SU-DHL-6 (cell line): ENCODE data around the gene BOK.

Experiments used
- H2AFZ ChIP-seq: fragments of 200-600 bp; sonication (generic); 2 replicates; pipeline ENCODE4 v1.6.1; 2014; ENCODE audit warnings: low read depth, mild to moderate bottlenecking, moderate library complexity, mixed read lengths, antibody characterized with exemption, low read length; ENCODE audit not compliant: severe bottlenecking
- H3F3A ChIP-seq: fragments of 200-600 bp; shearing (Covaris generic); 2 replicates; pipeline ENCODE4 v1.6.0; 2016; ENCODE audit warnings: antibody characterized with exemption, mild to moderate bottlenecking; ENCODE audit not compliant: insufficient read depth
- H3K27ac ChIP-seq: fragments of 200-600 bp; sonication (generic); 2 replicates; pipeline ENCODE4 v1.5.1; 2016; ENCODE audit warnings: low read depth, mild to moderate bottlenecking, low read length, moderate library complexity, mixed read lengths
- H3K27me3 ChIP-seq: fragments of 200-600 bp; sonication (generic), shearing (Covaris generic); 2 replicates; pipeline ENCODE4 v1.6.0; 2014; ENCODE audit warnings: mild to moderate bottlenecking, low read length
- H3K36me3 ChIP-seq: fragments of 200-600 bp; sonication (generic); 2 replicates; pipeline ENCODE4 v1.6.1; 2014; ENCODE audit warnings: mild to moderate bottlenecking, low read length, mixed read lengths
- H3K4me2 ChIP-seq: fragments of 300-600, 200-600 bp; shearing (Covaris generic), sonication (generic); 2 replicates; pipeline ENCODE4 v1.6.0; 2014; ENCODE audit warnings: low read length, low read depth, mild to moderate bottlenecking; ENCODE audit not compliant: poor library complexity, severe bottlenecking
- H3K4me3 ChIP-seq: fragments of 200-600 bp; sonication (generic); 2 replicates; pipeline ENCODE4 v1.5.1; 2014; ENCODE audit warnings: antibody characterized with exemption, low read length, mild to moderate bottlenecking, mixed read lengths; ENCODE audit not compliant: insufficient read depth, poor library complexity, severe bottlenecking
- H3K79me2 ChIP-seq: fragments of 200-600 bp; sonication (generic); 2 replicates; pipeline ENCODE4 v1.6.1; 2014; ENCODE audit warnings: mild to moderate bottlenecking, low read length, moderate library complexity; ENCODE audit not compliant: insufficient read depth
- H3K9ac ChIP-seq: fragments of 200-600 bp; sonication (generic); 2 replicates; pipeline ENCODE4 v1.7.0; 2014; ENCODE audit warnings: mild to moderate bottlenecking, low read length
- H3K9me2 ChIP-seq: fragments of 200-600 bp; sonication (generic); replicated peaks from 2 replicates; pipeline ENCODE4 v1.6.1; 2014; ENCODE audit warnings: low read length; ENCODE audit not compliant: insufficient read depth
- H3K9me3 ChIP-seq: fragments of 200-600 bp; sonication (generic); 2 replicates; pipeline ENCODE4 v1.6.1; 2014; ENCODE audit warnings: low read length, mixed read lengths; ENCODE audit not compliant: insufficient read depth
- H4K20me1 ChIP-seq: fragments of 200-600 bp; sonication (generic); 2 replicates; pipeline ENCODE4 v1.6.1; 2014; ENCODE audit warnings: low read depth, mild to moderate bottlenecking, antibody characterized with exemption, low read length, moderate library complexity, mixed read lengths
- EZH2phosphoT487 ChIP-seq: fragments of 200-600 bp; sonication (generic), shearing (Covaris generic); conservative IDR thresholded peaks from 2 replicates; pipeline ENCODE4 v1.6.1; 2018; ENCODE audit warnings: mild to moderate bottlenecking, antibody characterized with exemption, low read length, moderate library complexity, mixed read lengths
- TF ChIP-seq, protein P1 (sequence below): fragments of 200-600 bp; sonication (generic); IDR thresholded peaks from one replicate; pipeline ENCODE4 v1.5.1; 2017; ENCODE audit warnings: antibody characterized with exemption, mild to moderate bottlenecking, low read length, moderate library complexity; ENCODE audit not compliant: insufficient read depth, poor library complexity, severe bottlenecking

Gene BOK

DNA sequence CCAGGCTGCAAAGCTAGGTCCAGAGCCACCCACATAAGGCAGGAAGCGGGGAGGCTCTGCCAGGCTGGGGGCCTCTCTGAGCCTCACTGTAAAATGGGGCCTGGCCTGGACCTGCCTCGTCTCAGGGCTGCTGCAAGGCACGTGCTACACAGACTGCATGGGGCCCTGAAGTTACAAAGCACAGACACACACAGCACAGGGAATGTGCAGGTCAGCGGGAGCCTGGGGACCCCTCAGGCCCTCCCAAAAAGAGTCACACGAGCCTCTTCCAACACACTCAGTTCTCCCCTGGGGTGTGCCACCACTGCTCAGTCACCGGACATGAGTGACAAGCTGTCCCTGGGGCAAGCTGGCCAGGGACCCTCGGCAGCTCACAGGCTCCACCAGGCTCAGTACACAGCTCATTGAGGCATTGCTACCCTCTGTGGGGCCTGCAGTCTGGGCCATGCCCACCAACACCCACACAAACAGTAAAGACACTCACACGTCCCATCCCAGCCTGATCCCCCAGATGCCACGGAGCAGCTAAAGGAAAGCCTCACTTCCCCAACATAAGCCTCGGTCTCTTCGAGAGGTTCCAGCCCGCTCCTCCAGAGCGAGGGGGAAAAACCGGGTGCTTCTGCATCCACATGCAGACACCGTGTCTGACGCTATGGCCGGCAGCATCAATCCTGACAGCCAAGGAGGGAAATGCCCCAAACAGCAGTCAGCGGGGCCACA, 33.7 kb downstream of the BOK start:
- H3K4me3 ChIP-seq = no peak overlapping the region
- no peaks in the 10 kb centered on the region for H4K20me1 ChIP-seq
- H3F3A ChIP-seq = no peaks in the 10 kb centered on the region
- no peaks in the 10 kb centered on the region for H3K27me3 ChIP-seq
- no peak overlapping the region for H3K9ac ChIP-seq
- no peaks in the 10 kb centered on the region for H3K9me2 ChIP-seq
- TF ChIP-seq, protein P1, sequence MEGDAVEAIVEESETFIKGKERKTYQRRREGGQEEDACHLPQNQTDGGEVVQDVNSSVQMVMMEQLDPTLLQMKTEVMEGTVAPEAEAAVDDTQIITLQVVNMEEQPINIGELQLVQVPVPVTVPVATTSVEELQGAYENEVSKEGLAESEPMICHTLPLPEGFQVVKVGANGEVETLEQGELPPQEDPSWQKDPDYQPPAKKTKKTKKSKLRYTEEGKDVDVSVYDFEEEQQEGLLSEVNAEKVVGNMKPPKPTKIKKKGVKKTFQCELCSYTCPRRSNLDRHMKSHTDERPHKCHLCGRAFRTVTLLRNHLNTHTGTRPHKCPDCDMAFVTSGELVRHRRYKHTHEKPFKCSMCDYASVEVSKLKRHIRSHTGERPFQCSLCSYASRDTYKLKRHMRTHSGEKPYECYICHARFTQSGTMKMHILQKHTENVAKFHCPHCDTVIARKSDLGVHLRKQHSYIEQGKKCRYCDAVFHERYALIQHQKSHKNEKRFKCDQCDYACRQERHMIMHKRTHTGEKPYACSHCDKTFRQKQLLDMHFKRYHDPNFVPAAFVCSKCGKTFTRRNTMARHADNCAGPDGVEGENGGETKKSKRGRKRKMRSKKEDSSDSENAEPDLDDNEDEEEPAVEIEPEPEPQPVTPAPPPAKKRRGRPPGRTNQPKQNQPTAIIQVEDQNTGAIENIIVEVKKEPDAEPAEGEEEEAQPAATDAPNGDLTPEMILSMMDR = no peak
- no peak for TF ChIP-seq EZH2phosphoT487
- no peaks in the 10 kb centered on the region for H3K79me2 ChIP-seq
- H3K27ac ChIP-seq = no peak overlapping the region
- H2AFZ ChIP-seq = no peak overlapping the region
- peaks cover 9% of the 10 kb centered on the region; the same call in 1 of the 2 replicates for H3K9me3 ChIP-seq
- peaks cover 10% of the 10 kb centered on the region; the same call in 1 of the 2 replicates for H3K36me3 ChIP-seq
- no peak overlapping the region for H3K4me2 ChIP-seq

DNA sequence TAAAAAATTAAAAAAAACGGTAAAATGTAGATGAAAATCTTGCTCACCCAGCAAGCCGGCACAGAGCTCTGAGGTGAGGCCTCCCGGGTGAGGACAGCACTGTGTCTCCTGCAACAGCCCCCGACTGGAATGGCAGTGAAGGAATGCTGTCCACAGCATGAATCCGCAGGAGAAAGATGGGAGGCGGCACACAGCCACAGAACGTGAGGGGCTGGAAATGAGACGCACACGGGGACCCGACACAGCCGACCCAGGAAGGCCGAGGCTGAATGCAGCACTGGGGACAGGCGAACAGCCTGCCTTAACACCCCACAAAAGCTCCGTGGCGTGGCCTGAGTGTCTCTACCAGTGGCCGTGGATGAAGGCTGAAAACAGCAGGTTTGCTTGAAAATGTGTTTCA, 34.7 kb downstream of the BOK start:
- H3K36me3 ChIP-seq = peaks cover 2% of the 10 kb centered on the region; the same call in 1 of the 2 replicates
- H3K9me2 ChIP-seq = no peaks in the 10 kb centered on the region
- no peak overlapping the region for H2AFZ ChIP-seq
- no peak overlapping the region for H3K4me3 ChIP-seq
- H3K9me3 ChIP-seq = 0 out of 2 replicates have a peak, but pooled peaks cover under 1% of the 10 kb centered on the region
- H3K9ac ChIP-seq = no peak overlapping the region
- H3K4me2 ChIP-seq = no peak overlapping the region
- no peaks in the 10 kb centered on the region; the same call in 1 of the 2 replicates for H3F3A ChIP-seq
- no peak for TF ChIP-seq EZH2phosphoT487
- TF ChIP-seq, protein P1 = no peak
- no peaks in the 10 kb centered on the region for H4K20me1 ChIP-seq
- H3K27ac ChIP-seq = no peak overlapping the region
- H3K27me3 ChIP-seq = no peaks in the 10 kb centered on the region
- H3K79me2 ChIP-seq = no peaks in the 10 kb centered on the region

DNA sequence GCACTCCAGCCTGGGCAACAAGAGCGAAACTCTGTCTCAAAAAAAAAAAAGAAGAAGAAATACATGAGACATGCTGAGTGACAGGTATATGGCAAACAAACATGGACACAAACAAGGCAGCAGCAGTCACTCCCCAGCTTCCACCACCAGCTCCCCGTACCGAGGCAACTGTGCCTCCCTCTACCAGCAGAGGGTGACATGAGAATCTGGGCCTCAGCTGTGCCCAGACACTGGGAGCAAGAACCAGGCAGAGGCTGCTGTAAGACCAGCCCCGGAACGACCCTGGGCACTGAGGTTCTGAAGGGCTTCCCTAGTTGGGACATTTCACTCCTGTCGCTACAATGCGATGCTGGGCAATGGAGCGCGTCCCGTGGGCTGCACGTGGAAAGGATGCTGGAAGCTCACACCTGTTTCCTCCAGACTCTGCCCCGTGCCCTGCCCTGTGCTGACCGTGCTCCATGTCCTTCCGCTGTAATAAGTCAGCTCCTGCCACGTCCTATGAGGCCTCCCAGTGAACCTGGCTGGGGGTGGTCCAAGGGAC, 37.1 kb downstream of the BOK start:
- no peaks in the 10 kb centered on the region for H3K27me3 ChIP-seq
- no peak overlapping the region for H3K4me3 ChIP-seq
- TF ChIP-seq, protein P1 = no peak
- no peak for TF ChIP-seq EZH2phosphoT487
- no peaks in the 10 kb centered on the region for H3K9me3 ChIP-seq
- no peak overlapping the region for H3K27ac ChIP-seq
- H3K9me2 ChIP-seq = no peaks in the 10 kb centered on the region
- H3K36me3 ChIP-seq = no peaks in the 10 kb centered on the region; the same call in 1 of the 2 replicates
- no peaks in the 10 kb centered on the region; the same call in 1 of the 2 replicates for H3F3A ChIP-seq
- no peak overlapping the region for H2AFZ ChIP-seq
- H3K9ac ChIP-seq = no peak overlapping the region
- no peak overlapping the region for H3K4me2 ChIP-seq
- H3K79me2 ChIP-seq = no peaks in the 10 kb centered on the region
- H4K20me1 ChIP-seq = no peaks in the 10 kb centered on the region
